MCF 10A (cell line): ENCODE data around the gene ANKS4B. TPM values are rescaled to one million over a fixed set of nuclear protein-coding genes. Genes with fewer than 3 reads are reported as not detected.

Experiments used
- BruUV-seq: library from RNA; stranded (reverse); fragments of 400-500 nt; replicated peaks from 2 replicates; lab custom pipeline; 2021; lab: Mats Ljungman, UMichigan
- CTCF ChIA-PET: fragments of 300-600 bp; sonication (Branson Sonifier 250); formaldehyde crosslinking; extraction: SDS; loops from one replicate; lab custom pipeline; 2021; ENCODE audit warnings: antibody characterized with exemption, inconsistent platforms; lab: Yijun Ruan, JAX
- POLR2A ChIA-PET: fragments of 300-600, 350-650 bp; sonication (Branson Sonifier 250); formaldehyde crosslinking; extraction: SDS; loops from one replicate; lab custom pipeline; 2020; ENCODE audit warnings: antibody characterized with exemption, inconsistent platforms; lab: Yijun Ruan, JAX
- DNase-seq: peaks from one replicate; pipeline ENCODE4 v3.0.0-alpha.2; 2018; ENCODE audit not compliant: unreplicated experiment
- H3K27ac Mint-ChIP-seq: one replicate; pipeline ENCODE4 v1.8.0; 2022; ENCODE audit warnings: mild to moderate bottlenecking, low read depth, mixed read lengths; ENCODE audit not compliant: unreplicated experiment
- H3K27me3 Mint-ChIP-seq: one replicate; pipeline ENCODE4 v1.8.0; 2022; ENCODE audit warnings: mixed read lengths; ENCODE audit not compliant: insufficient read depth, unreplicated experiment
- H3K36me3 Mint-ChIP-seq: one replicate; pipeline ENCODE4 v1.8.0; 2022; ENCODE audit warnings: mild to moderate bottlenecking, moderate library complexity, mixed read lengths; ENCODE audit not compliant: insufficient read depth, unreplicated experiment
- H3K4me1 Mint-ChIP-seq: one replicate; pipeline ENCODE4 v1.8.0; 2022; ENCODE audit warnings: mixed read lengths; ENCODE audit not compliant: insufficient read depth, unreplicated experiment
- H3K4me3 Mint-ChIP-seq: one replicate; pipeline ENCODE4 v1.8.0; 2022; ENCODE audit warnings: mild to moderate bottlenecking, moderate library complexity, mixed read lengths; ENCODE audit not compliant: unreplicated experiment
- H3K9me3 Mint-ChIP-seq: one replicate; pipeline ENCODE4 v1.8.0; 2022; ENCODE audit warnings: mixed read lengths; ENCODE audit not compliant: unreplicated experiment
- intact Hi-C: fragments of 100-400 bp; cut with micrococcal nuclease; formaldehyde crosslinking; loops from 2 replicates; pipeline ENCODE4 v1.14.1; 2022
- total RNA-seq: library from RNA; stranded (reverse); gene quantifications from 2 replicates; pipeline ENCODE4 v1.2.3, GENCODE V29; 2022
- TF ChIP-seq, protein P1 (sequence below): fragments of 200-600 bp; IDR thresholded peaks from one replicate; pipeline ENCODE4 v1.8.0; 2022; ENCODE audit warnings: antibody characterized with exemption, mild to moderate bottlenecking; ENCODE audit not compliant: unreplicated experiment

The ANKS4B gene
- total RNA-seq, 1 experiment from 2014 or later, result not detected

DNA sequence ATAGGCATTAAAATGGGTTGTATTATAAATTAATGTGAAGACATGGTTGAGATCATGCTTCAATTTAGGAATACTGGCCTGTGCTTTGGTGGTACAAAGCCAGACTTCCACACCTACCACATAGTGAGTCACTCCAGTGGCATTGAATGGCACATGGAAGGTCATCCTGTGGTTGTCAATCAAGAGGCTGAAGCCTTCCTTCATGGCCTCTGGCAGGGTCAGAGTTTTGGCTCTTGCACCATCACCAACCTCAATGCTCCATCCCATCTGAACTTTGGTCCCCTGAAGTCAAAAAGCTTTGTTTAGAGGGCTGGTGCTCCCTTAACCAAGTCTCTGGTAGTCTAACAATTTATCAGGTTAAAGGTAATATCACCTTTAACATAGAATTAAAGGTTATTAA is 28.2 kb upstream of the ANKS4B start:
- H3K4me3 Mint-ChIP-seq, result no peak overlapping the region
- BruUV-seq, result no TSS peak
- TF ChIP-seq, protein P1, sequence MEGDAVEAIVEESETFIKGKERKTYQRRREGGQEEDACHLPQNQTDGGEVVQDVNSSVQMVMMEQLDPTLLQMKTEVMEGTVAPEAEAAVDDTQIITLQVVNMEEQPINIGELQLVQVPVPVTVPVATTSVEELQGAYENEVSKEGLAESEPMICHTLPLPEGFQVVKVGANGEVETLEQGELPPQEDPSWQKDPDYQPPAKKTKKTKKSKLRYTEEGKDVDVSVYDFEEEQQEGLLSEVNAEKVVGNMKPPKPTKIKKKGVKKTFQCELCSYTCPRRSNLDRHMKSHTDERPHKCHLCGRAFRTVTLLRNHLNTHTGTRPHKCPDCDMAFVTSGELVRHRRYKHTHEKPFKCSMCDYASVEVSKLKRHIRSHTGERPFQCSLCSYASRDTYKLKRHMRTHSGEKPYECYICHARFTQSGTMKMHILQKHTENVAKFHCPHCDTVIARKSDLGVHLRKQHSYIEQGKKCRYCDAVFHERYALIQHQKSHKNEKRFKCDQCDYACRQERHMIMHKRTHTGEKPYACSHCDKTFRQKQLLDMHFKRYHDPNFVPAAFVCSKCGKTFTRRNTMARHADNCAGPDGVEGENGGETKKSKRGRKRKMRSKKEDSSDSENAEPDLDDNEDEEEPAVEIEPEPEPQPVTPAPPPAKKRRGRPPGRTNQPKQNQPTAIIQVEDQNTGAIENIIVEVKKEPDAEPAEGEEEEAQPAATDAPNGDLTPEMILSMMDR, result no peak
- no peaks in the 10 kb centered on the region for H3K36me3 Mint-ChIP-seq
- DNase-seq, result no peak
- no peaks in the 10 kb centered on the region for H3K4me1 Mint-ChIP-seq
- H3K9me3 Mint-ChIP-seq, result no peaks in the 10 kb centered on the region
- POLR2A ChIA-PET, result no interaction called here
- CTCF ChIA-PET, result no interaction called here
- no peak overlapping the region for H3K27ac Mint-ChIP-seq
- intact Hi-C loops, result no loop called here
- peaks cover 25% of the 10 kb centered on the region for H3K27me3 Mint-ChIP-seq

DNA sequence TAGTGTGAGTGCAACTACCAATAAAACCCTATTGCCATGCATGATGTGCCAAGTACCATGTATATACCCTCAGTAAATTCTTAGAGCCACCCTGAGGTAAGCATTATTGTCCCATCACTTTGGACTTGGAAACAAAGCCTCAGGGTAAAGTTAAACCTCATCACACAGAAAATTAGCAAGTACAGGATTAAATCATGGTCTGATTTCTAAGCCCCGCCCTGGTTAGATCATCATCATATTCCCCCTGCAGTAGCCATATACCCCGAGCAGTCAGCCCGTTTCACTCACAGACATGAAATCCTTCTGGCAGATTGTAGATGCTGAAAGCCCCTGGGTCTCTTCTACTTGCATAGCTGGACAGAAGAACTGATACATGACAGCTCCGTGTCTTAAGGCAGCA is 26.9 kb upstream of the ANKS4B start:
- H3K4me3 Mint-ChIP-seq, result no peak overlapping the region
- H3K4me1 Mint-ChIP-seq, result no peaks in the 10 kb centered on the region
- ChIA-PET POLR2A (no interaction called here), CTCF (interaction anchor here (0.7 kb wide), 1 partner anchor 312 kb away, joined by 3 read pairs; no protein-coding TSS in a partner anchor)
- H3K36me3 Mint-ChIP-seq, result no peaks in the 10 kb centered on the region
- intact Hi-C loops, result no loop called here
- no peak overlapping the region for H3K27ac Mint-ChIP-seq
- peaks cover 13% of the 10 kb centered on the region for H3K27me3 Mint-ChIP-seq
- no peak for DNase-seq
- H3K9me3 Mint-ChIP-seq, result no peaks in the 10 kb centered on the region
- TF ChIP-seq, protein P1, result no peak
- no TSS peak for BruUV-seq

DNA sequence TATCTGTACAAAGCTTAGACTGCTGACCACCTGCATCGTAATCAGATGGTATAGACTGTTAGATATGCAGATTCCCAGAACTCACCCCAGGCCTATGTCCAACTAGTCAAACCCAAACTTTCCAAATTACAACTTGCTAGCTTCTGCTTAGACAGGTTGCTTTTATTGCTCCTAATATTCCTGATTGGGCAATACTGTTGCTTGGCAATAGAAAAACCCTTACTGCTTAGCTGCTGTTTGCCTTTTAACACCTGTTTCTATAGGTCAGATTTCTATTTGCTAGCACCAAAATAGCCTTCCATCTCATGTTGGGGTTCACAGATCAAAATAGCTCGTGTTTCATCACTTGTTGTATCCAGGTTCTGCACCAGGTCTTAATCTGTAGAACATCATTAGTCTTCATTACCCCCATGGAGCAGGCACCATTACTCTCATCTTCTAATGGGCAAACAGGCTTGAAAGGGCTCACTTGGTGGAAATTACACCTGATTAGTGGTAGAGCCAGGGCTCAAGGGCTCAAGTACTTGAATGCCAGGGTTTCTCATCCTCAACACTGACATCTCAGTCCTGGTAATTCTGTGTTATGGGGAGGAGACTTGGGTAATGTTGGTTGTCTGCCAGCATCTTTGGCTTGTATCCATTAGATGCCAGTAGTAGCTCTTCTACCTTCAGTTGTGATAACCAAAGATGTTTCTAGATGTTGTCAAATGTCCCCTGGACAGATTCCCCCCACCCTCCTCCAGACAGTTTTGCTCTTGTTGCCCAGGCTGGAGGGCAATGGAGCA is 24.9 kb upstream of the ANKS4B start:
- H3K27ac Mint-ChIP-seq, result no peak overlapping the region
- H3K4me3 Mint-ChIP-seq, result no peak overlapping the region
- DNase-seq, result no peak
- no peaks in the 10 kb centered on the region for H3K27me3 Mint-ChIP-seq
- no peaks in the 10 kb centered on the region for H3K9me3 Mint-ChIP-seq
- H3K36me3 Mint-ChIP-seq, result no peaks in the 10 kb centered on the region
- CTCF ChIA-PET, result interaction anchor here (1.0 kb wide), 1 partner anchor 8 kb away, joined by 6 read pairs; no protein-coding TSS in a partner anchor
- POLR2A ChIA-PET, result no interaction called here
- intact Hi-C loops, result no loop called here
- BruUV-seq, result no TSS peak
- TF ChIP-seq, protein P1, result no peak
- no peaks in the 10 kb centered on the region for H3K4me1 Mint-ChIP-seq

DNA sequence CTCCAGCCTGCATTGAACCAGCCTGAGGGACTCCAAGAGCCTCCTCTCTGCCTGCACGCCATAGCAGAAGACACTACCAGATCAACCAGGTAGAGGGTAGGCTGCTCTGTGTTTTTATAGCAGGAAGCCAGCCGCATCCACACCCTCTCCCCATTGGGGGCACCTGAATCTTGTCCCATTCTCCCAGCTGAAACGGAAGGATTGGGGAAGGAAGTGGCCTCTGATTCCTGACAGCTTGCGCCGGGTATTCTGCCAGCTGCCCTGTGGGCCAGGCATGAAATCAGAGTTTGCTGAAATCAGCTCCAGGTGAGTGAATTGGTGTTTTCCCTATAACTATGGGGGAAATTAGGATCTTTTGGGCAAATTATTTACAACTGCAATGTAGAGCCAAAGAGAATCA is 22.0 kb upstream of the ANKS4B start, which contains the start of gene ZP2:
ZP2 (minus strand) TSS at position 89 of the 400 bp plus-strand sequence; CDS start at position 62, 27 bp downstream.
- Mint-ChIP-seq H3K27me3 (no peaks in the 10 kb centered on the region), H3K9me3 (no peaks in the 10 kb centered on the region), H3K4me1 (no peaks in the 10 kb centered on the region), H3K27ac (no peak within 1 kb of the TSS), H3K4me3 (no peak within 1 kb of the TSS), H3K36me3 (no peaks in the 10 kb centered on the region)
- intact Hi-C loops, result no loop called here
- POLR2A ChIA-PET, result interaction anchor here (0.6 kb wide), 1 partner anchor 69 kb away, joined by 4 read pairs; no protein-coding TSS in a partner anchor
- DNase-seq, result no peak
- TF ChIP-seq, protein P1, result no peak
- no TSS peak for BruUV-seq
- CTCF ChIA-PET, result interaction anchor here (2.7 kb wide), 1 partner anchor 23 kb away, joined by 10 read pairs; no protein-coding TSS in a partner anchor
